Measurements from ENCODE around the gene PRRC2B. TPM values are rescaled to one million over a fixed set of nuclear protein-coding genes. Genes with fewer than 3 reads are reported as not detected.
A peak's percentile ranks its signal among the peaks of the same experiment; 100 is the strongest.

Gene PRRC2B
- total and polyA plus RNA-seq, 2 of the 13 experiments (the other 11 are each of a cell fraction or from before 2014, with no cell fraction given): 20.8 to 37.4 TPM

GRCh38 chr9:131500939-131501541 lies 107.2 kb downstream of the PRRC2B start:
- intact Hi-C loops (cut with micrococcal nuclease; ENCODE audit: unreplicated experiment): no loop called here

GRCh38 chr9:131502781-131503625 lies 109.1 kb downstream of the PRRC2B start, which contains the start of gene POMT1:
Gene POMT1, plus strand, starts transcription at chr9:131502918. Its CDS starts 1,301 bp downstream, at chr9:131504219.
- H2AFZ ChIP-seq (ENCODE audit: low read length): peak within 1 kb of the TSS; percentile 54
- peaks cover 2% of the 10 kb centered on the region for H3K79me2 ChIP-seq (ENCODE audit: insufficient read depth, low read length)
- peak within 1 kb of the TSS; percentile 86 to 91 (median 88) for H3K4me3 ChIP-seq (replicated peaks in 1 of 3; ENCODE audit: insufficient read depth in 1 of 3, low read depth in 2 of 3, low read length in 3 of 3)
- ATAC-seq (peak; percentile 83), DNase-seq (ENCODE audit: low spot score) (peak; percentile 73), FAIRE-seq (no peak)
- WGBS (ENCODE audit: low lambda C conversion rate): under 1% methylated on average over 43 of the region's 83 CpGs
- H3K4me2 ChIP-seq (ENCODE audit: low read depth, low read length): peak within 1 kb of the TSS; percentile 99
- in situ Hi-C loops (cut with HindIII; ENCODE audit: extremely low pct_ligation_motif_present, low pct_unique_long_range_greater_than_20kb) (no loop called here), intact Hi-C loops (cut with micrococcal nuclease; ENCODE audit: unreplicated experiment) (no loop called here)
- H3K9ac ChIP-seq (ENCODE audit: insufficient read depth, low read depth, low read length): peak within 1 kb of the TSS; percentile 71
- peak within 1 kb of the TSS; percentile 49 for H3K27ac ChIP-seq (ENCODE audit: extremely low read length, insufficient read depth, low read length)
- ChIA-PET CTCF (ENCODE audit: low intra/inter-chr PET ratio, low total read pairs) (no interaction called here), POLR2A (interaction anchor here (1.1 kb wide), 1 partner anchor 130 kb away, joined by 4 read pairs; no protein-coding TSS in a partner anchor)
- peaks cover 33% of the 10 kb centered on the region for H3K4me1 ChIP-seq (ENCODE audit: insufficient read depth, low read length)
- H3K9me3 ChIP-seq (ENCODE audit: low read length): no peaks in the 10 kb centered on the region
- no peaks in the 10 kb centered on the region; a peak in 1 of 5 replicates for H3K27me3 ChIP-seq (ENCODE audit: control insufficient read depth in 1 of 2, insufficient read depth in 2 of 2, low read length in 2 of 2)
- no peaks in the 10 kb centered on the region for H4K20me1 ChIP-seq (ENCODE audit: insufficient read depth, low read length)
- peaks cover 0 to 5% of the 10 kb centered on the region in 2 experiments; a peak in 4 of 5 replicates for H3K36me3 ChIP-seq (replicated peaks in 1 of 2; ENCODE audit: control insufficient read depth in 1 of 2, insufficient read depth in 2 of 2, low read length in 2 of 2)
- no TSS peak for BruUV-seq (replicated peaks)
- peak; percentile 61; the same call in 1 of the 2 replicates for TF ChIP-seq DMAP1 (CRISPR knock-in tag; IDR thresholded peaks at IDR 0.05)
- TF ChIP-seq THAP9 (CRISPR knock-in tag; IDR thresholded peaks at IDR 0.05; ENCODE audit: borderline replicate concordance): peak; percentile 80
- TF ChIP-seq KDM5A (IDR thresholded peaks at IDR 0.05; ENCODE audit: borderline replicate concordance, low read length): peak; percentile 68; the same call in 1 of the 2 replicates
- peak; percentile 67; the same call in 1 of the 2 replicates for TF ChIP-seq ETS1 (CRISPR knock-in tag; IDR thresholded peaks at IDR 0.05)
- no peak for TF ChIP-seq CHD4 (IDR thresholded peaks at IDR 0.05; ENCODE audit: borderline replicate concordance, low read length)
- peak; percentile 59; the same call in 1 of the 2 replicates for TF ChIP-seq TARDBP (CRISPR knock-in tag; IDR thresholded peaks at IDR 0.05)
- TF ChIP-seq CBX1 (IDR thresholded peaks at IDR 0.05; ENCODE audit: low read depth): peak; percentile 54
- TF ChIP-seq ZNF552 (CRISPR knock-in tag; IDR thresholded peaks at IDR 0.05; ENCODE audit: borderline replicate concordance): peak; percentile 17; the same call in 1 of the 2 replicates
- no peak for TF ChIP-seq MLLT10 (CRISPR knock-in tag; IDR thresholded peaks at IDR 0.05)

More at GRCh38 chr9:131500939-131501541, 107.2 kb downstream of the PRRC2B start:
- no peaks in the 10 kb centered on the region for H3K9me3 ChIP-seq (ENCODE audit: low read length)
- no peak overlapping the region for H3K4me3 ChIP-seq (replicated peaks in 1 of 3; ENCODE audit: insufficient read depth in 1 of 3, low read depth in 2 of 3, low read length in 3 of 3)
- no peaks in the 10 kb centered on the region for H4K20me1 ChIP-seq (ENCODE audit: insufficient read depth, low read length)
- ChIA-PET POLR2A (no interaction called here), CTCF (ENCODE audit: low intra/inter-chr PET ratio, low total read pairs) (no interaction called here)
- FAIRE-seq (no peak), DNase-seq (ENCODE audit: low spot score) (no peak), ATAC-seq (no peak)
- TF ChIP-seq RBM22 (optimal IDR thresholded peaks at IDR 0.05; ENCODE audit: low read length) (peak; percentile 81), PAX8 (CRISPR knock-in tag; IDR thresholded peaks at IDR 0.05; ENCODE audit: borderline replicate concordance) (no peak), ZMAT5 (CRISPR knock-in tag; IDR thresholded peaks at IDR 0.05; ENCODE audit: borderline replicate concordance, low read depth) (no peak)
- WGBS (ENCODE audit: low lambda C conversion rate): 66% methylated on average over 5 of the region's 5 CpGs
- BruUV-seq (replicated peaks): no TSS peak
- no peaks in the 10 kb centered on the region; a peak in 1 of 5 replicates for H3K27me3 ChIP-seq (ENCODE audit: control insufficient read depth in 1 of 2, insufficient read depth in 2 of 2, low read length in 2 of 2)
- peak overlapping the region; percentile 8 for H3K27ac ChIP-seq (ENCODE audit: extremely low read length, insufficient read depth, low read length)
- in situ Hi-C loops (cut with HindIII; ENCODE audit: extremely low pct_ligation_motif_present, low pct_unique_long_range_greater_than_20kb): no loop called here
- no peak overlapping the region; the same call in 1 of the 2 replicates for H3K9ac ChIP-seq (ENCODE audit: insufficient read depth, low read depth, low read length)
- H2AFZ ChIP-seq (ENCODE audit: low read length): no peak overlapping the region
- H3K4me2 ChIP-seq (ENCODE audit: low read depth, low read length): no peak overlapping the region
- H3K79me2 ChIP-seq (ENCODE audit: insufficient read depth, low read length): peaks cover 2% of the 10 kb centered on the region
- H3K36me3 ChIP-seq (replicated peaks in 1 of 2; ENCODE audit: control insufficient read depth in 1 of 2, insufficient read depth in 2 of 2, low read length in 2 of 2): peaks cover 10 to 23% of the 10 kb centered on the region in 2 experiments
- peaks cover 33% of the 10 kb centered on the region for H3K4me1 ChIP-seq (ENCODE audit: insufficient read depth, low read length)
